Stimulated activated CD4-positive, alpha-beta T cell treated with anti-CD3 and anti-CD28 coated beads, TNF-alpha, amount 100 ng/mL, for 24 hours (primary cell): ENCODE results near the gene COX19.
"Not testable (repeated sequence)": the region's sequence is repeated elsewhere in the genome, so short reads cannot be mapped to it uniquely, and the experiment has no call there.

Experiments used
- DNase-seq, 3 experiments: peaks; one replicate each; pipeline ENCODE4 v3.0.0-alpha.2; 2020; ENCODE audit warnings: low read depth in 3 of 3

Gene COX19

GRCh38 chr7:960972-961371 is 14.4 kb downstream of the COX19 start:
- DNase-seq, result not testable (repeated sequence)

- DNase-seq, result no peak
Measured at GRCh38 chr7:960269-960871, 15.0 kb downstream of the COX19 start.

DNA sequence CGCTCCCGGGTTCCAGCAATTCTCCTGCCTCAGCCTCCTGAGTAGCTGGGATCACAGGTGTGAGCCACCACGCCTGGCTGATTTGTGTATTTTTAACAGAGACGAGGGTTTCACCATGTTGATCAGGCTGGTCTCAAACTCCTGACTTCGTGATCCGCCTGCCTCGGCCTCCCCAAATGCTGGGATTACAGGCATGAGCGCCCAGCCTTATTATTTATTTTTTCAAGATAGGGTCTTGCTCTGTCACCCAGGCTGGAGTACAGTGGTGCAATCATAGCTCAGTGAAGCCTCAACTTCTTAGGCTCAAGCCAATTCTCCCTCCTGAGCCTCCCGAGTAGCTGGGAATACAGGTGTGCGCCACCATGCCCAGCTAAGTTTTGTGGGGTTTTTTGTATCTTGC is 15.6 kb downstream of the COX19 start:
- not testable (repeated sequence) for DNase-seq

GRCh38 chr7:959271-959670 is 16.1 kb downstream of the COX19 start:
- DNase-seq, result no peak

GRCh38 chr7:958221-959200 is 16.8 kb downstream of the COX19 start:
- no peak for DNase-seq

GRCh38 chr7:957418-958220 is 17.7 kb downstream of the COX19 start:
- no peak for DNase-seq

- no peak for DNase-seq
Measured at GRCh38 chr7:956031-956430, 19.3 kb downstream of the COX19 start.

DNA sequence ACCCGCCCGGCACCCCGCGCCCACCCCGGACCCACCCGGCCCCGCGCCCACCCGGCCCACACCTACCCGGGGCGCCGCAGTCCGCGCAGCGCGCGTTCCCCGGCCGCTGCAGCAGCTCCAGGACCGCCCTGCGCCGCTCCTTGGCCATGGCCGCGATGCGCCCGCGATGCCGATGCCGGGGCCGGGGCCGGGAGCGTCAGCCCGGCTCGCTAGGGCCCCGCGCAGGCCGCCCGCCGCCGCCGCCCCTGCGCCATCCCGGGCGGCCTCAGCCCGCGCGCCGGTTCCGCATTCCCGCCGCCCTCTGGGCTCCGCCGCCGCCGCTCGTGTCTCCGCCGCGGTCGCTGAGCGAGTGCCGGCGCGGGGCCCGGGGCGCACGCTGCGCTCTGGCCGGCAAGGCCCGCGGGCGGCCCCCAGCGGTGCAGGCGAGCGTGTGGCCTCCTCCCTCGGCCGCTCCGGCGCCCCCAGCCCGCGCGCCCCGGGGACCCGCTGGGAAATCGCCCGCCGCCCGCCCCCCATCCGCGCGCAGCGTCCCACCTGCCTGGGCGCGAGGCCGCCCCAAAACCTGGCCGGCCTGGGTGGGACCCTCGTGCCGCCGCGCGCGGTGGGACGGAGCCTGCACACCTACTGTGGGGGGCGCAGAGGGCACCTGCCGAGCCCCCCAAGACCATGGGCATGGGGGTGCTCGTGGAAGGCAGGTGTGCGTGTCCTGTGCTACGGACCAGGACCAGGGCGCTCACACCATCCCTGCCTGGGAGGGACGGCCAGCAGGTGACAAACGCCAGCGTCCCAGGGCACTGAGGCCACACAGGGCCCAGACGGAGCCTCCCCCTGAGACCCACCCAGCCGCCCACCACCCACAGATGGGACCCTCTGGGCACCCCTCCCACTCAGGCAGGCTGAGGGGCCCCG is 20.8 kb downstream of the COX19 start, which contains the start of gene ADAP1:
Gene ADAP1, minus strand, starts transcription at position 351 of the 909 bp plus-strand sequence. Its CDS starts 203 bp downstream, at position 148.
- DNase-seq, result peak in 2 of 3 experiments; percentile 28 to 59

DNA sequence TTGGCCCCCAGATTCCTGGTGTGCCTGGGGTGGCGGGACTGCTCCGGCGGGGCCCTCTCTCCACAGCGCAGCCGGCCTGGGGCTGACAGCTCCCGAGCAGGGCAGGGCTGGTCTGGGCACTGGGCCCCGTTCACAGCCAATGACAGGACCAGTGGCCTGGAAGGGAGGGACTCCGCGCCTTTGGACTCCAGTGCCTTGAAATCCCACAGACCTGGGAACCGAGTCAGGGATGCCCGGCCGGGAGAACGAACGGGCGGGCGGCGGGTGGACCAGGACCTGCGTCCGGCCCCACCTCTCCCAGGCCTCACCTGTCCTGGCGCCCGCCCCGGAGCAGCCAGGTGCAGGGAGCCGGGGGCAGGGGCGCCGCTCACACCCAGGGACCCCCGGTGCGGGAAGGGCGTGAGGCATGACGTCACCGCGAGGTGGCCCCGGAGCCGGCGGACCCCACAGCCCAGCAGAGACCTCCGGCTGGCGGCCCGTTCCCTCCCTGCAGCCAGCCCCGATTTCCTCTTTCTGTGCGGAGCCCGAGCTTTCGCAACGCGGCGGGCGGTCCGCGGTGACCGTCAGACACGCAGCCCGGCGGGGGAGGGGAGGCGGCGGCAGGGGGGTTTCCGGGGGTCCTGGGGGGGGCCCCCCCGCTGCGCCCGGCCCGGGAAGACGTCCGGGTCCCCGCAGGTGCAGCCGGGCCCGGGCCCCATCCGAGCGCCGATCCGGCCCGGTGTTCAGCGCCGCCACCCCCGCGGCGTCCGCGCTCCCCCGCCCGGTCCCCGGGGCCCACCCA is 21.6 kb downstream of the COX19 start:
- DNase-seq, result no peak

GRCh38 chr7:952548-953441 is 22.6 kb downstream of the COX19 start:
- DNase-seq, result no peak

GRCh38 chr7:951881-952547 is 23.3 kb downstream of the COX19 start:
- DNase-seq, result no peak

DNA sequence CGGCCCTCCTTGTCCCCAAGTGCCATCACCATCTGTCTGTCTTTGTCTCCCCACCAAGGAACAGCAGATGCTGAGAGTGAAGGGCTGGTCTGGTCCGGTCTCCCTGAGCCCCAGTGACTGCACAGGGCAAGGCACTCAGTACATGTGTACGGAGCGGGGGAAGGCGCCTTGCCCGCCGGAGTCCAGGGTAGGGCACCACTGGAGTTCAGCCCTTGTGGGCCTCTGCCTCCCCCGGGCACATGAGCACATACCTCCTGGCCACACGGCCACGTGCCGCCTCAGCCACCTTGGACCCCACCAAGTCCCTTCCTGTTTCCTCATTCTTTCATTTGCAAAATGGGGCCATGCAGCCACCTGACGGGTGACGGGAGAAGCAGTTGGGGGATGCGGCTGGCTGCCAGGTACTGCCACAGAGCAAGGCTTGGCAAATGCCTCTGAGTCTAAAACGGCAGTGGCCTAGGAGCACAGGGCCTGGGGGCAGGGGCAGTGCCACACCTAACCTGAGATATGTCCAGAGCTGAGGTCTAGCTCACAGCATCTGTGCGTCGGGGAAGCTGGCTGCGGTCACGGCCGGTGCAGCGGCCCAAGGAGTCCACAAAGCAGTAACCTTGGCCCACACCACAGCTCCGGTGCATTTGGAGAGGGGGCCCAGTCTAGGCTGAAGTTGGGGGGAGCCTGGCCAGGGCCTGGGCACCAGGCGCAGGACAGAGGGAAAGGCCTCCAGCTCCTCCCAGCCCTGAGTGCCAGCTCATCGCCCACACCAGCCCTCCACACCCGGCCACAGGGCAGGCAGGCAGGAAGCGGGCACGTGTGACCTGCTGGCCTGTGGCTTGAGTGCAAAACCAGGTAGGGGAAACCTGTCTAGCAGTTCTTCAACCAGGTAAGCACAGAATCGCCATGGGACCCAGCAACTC is 26.1 kb downstream of the COX19 start:
- no peak for DNase-seq

GRCh38 chr7:947391-948210 is 27.7 kb downstream of the COX19 start:
- DNase-seq, result no peak

- DNase-seq, result no peak
Measured at GRCh38 chr7:946256-946996, 28.9 kb downstream of the COX19 start.

GRCh38 chr7:945556-946255 is 29.6 kb downstream of the COX19 start:
- no peak for DNase-seq
